ENCODE measurements around the gene RNF43. TPM values are rescaled to one million over a fixed set of nuclear protein-coding genes. Genes with fewer than 3 reads are reported as not detected.

RNF43 gene
- total and polyA plus RNA-seq, 2 of the 13 experiments (the other 11 are each of a cell fraction or from before 2014, with no cell fraction given) = 31.0 to 53.4 TPM

GRCh38 chr17:58369214-58370031 is 47.9 kb downstream of the RNF43 start (continued):
- TF ChIP-seq ZNF253 (CRISPR knock-in tag; IDR thresholded peaks at IDR 0.05; ENCODE audit: borderline replicate concordance) (no peak), ZKSCAN1 (IDR thresholded peaks at IDR 0.05; ENCODE audit: low read length) (no peak), PHB2 (IDR thresholded peaks at IDR 0.05; ENCODE audit: partially characterized antibody) (no peak), TEAD2 (CRISPR knock-in tag; IDR thresholded peaks at IDR 0.05) (no peak), NFE2L2 (IDR thresholded peaks at IDR 0.05; ENCODE audit: low read length) (no peak), RNF2 (conservative IDR thresholded peaks at IDR 0.05; ENCODE audit: low read depth) (no peak), ZNF616 (CRISPR knock-in tag; IDR thresholded peaks at IDR 0.05; ENCODE audit: low read depth) (no peak), ZKSCAN5 (CRISPR knock-in tag; IDR thresholded peaks at IDR 0.05) (no peak), GMEB2 (CRISPR knock-in tag; IDR thresholded peaks at IDR 0.05; ENCODE audit: low read depth) (no peak), TRIM24 (CRISPR knock-in tag; IDR thresholded peaks at IDR 0.05) (no peak), MTF2 (CRISPR knock-in tag; IDR thresholded peaks at IDR 0.05; ENCODE audit: borderline replicate concordance) (no peak), ZNF589 (CRISPR knock-in tag; conservative IDR thresholded peaks at IDR 0.05) (no peak), CEBPB (IDR thresholded peaks at IDR 0.05; ENCODE audit: borderline replicate concordance, low read depth, low read length) (peak; percentile 45; the same call in 1 of the 2 replicates), ZNF678 (CRISPR knock-in tag; IDR thresholded peaks at IDR 0.05) (no peak), JDP2 (CRISPR knock-in tag; IDR thresholded peaks at IDR 0.05; ENCODE audit: borderline replicate concordance) (no peak), KDM6A (CRISPR knock-in tag; IDR thresholded peaks at IDR 0.05; ENCODE audit: low read depth) (no peak; the same call in none of the 2 replicates), ZNF709 (CRISPR knock-in tag; IDR thresholded peaks at IDR 0.05) (no peak; the same call in 1 of the 2 replicates), ZMYM2 (CRISPR knock-in tag; IDR thresholded peaks at IDR 0.05) (no peak)
- TF ChIP-seq, protein P1, sequence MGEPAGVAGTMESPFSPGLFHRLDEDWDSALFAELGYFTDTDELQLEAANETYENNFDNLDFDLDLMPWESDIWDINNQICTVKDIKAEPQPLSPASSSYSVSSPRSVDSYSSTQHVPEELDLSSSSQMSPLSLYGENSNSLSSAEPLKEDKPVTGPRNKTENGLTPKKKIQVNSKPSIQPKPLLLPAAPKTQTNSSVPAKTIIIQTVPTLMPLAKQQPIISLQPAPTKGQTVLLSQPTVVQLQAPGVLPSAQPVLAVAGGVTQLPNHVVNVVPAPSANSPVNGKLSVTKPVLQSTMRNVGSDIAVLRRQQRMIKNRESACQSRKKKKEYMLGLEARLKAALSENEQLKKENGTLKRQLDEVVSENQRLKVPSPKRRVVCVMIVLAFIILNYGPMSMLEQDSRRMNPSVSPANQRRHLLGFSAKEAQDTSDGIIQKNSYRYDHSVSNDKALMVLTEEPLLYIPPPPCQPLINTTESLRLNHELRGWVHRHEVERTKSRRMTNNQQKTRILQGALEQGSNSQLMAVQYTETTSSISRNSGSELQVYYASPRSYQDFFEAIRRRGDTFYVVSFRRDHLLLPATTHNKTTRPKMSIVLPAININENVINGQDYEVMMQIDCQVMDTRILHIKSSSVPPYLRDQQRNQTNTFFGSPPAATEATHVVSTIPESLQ (CRISPR knock-in tag; conservative IDR thresholded peaks at IDR 0.05) = no peak
- TF ChIP-seq, protein P2, sequence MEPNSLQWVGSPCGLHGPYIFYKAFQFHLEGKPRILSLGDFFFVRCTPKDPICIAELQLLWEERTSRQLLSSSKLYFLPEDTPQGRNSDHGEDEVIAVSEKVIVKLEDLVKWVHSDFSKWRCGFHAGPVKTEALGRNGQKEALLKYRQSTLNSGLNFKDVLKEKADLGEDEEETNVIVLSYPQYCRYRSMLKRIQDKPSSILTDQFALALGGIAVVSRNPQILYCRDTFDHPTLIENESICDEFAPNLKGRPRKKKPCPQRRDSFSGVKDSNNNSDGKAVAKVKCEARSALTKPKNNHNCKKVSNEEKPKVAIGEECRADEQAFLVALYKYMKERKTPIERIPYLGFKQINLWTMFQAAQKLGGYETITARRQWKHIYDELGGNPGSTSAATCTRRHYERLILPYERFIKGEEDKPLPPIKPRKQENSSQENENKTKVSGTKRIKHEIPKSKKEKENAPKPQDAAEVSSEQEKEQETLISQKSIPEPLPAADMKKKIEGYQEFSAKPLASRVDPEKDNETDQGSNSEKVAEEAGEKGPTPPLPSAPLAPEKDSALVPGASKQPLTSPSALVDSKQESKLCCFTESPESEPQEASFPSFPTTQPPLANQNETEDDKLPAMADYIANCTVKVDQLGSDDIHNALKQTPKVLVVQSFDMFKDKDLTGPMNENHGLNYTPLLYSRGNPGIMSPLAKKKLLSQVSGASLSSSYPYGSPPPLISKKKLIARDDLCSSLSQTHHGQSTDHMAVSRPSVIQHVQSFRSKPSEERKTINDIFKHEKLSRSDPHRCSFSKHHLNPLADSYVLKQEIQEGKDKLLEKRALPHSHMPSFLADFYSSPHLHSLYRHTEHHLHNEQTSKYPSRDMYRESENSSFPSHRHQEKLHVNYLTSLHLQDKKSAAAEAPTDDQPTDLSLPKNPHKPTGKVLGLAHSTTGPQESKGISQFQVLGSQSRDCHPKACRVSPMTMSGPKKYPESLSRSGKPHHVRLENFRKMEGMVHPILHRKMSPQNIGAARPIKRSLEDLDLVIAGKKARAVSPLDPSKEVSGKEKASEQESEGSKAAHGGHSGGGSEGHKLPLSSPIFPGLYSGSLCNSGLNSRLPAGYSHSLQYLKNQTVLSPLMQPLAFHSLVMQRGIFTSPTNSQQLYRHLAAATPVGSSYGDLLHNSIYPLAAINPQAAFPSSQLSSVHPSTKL (CRISPR knock-in tag; IDR thresholded peaks at IDR 0.05) = peak; percentile 82
- TF ChIP-seq, protein P3, sequence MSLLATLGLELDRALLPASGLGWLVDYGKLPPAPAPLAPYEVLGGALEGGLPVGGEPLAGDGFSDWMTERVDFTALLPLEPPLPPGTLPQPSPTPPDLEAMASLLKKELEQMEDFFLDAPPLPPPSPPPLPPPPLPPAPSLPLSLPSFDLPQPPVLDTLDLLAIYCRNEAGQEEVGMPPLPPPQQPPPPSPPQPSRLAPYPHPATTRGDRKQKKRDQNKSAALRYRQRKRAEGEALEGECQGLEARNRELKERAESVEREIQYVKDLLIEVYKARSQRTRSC (CRISPR knock-in tag; IDR thresholded peaks at IDR 0.05; ENCODE audit: low read depth) = 0 out of 2 replicates have a peak, but pooled peaks have one; percentile 65
- TF ChIP-seq, protein P4, sequence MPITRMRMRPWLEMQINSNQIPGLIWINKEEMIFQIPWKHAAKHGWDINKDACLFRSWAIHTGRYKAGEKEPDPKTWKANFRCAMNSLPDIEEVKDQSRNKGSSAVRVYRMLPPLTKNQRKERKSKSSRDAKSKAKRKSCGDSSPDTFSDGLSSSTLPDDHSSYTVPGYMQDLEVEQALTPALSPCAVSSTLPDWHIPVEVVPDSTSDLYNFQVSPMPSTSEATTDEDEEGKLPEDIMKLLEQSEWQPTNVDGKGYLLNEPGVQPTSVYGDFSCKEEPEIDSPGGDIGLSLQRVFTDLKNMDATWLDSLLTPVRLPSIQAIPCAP (CRISPR knock-in tag; IDR thresholded peaks at IDR 0.05; ENCODE audit: low read depth) = no peak
